H1 (cell line): ENCODE data around the gene AQP7. TPM values are rescaled to one million over a fixed set of nuclear protein-coding genes. Genes with fewer than 3 reads are reported as not detected.

Source experiments
- EZH2 ChIP-seq: fragments of 200-600 bp; sonication (generic); IDR thresholded peaks from 2 replicates; pipeline ENCODE4 v1.7.1; 2012; ENCODE audit warnings: low read depth, mild to moderate bottlenecking, moderate library complexity, low read length, inconsistent platforms; ENCODE audit not compliant: severe bottlenecking
- USF2 ChIP-seq: IDR thresholded peaks from 2 replicates; pipeline ENCODE4 v1.6.1; 2011; ENCODE audit warnings: low read length, improper control_type of control experiment
- polyA plus RNA-seq, 7 experiments: library from polyadenylated mRNA; depleted of rRNA in 3 of 7; stranded (reverse) in 5 of 7; unstranded in 2 of 7; fragments of >200 nt in 5 of 7; fragments of 200-250 nt in 2 of 7; gene quantifications; 1 replicate in 5 of 7; 2 replicates in 1 of 7; 4 replicates in 1 of 7; pipeline versions ENCODE4 v1.2.1 to v1.2.3, GENCODE V29; 2011 to 2013; ENCODE audit warnings: missing spikeins in 2 of 7, mixed read lengths in 2 of 7
- total RNA-seq: library from RNA; stranded (reverse); fragmentation: NEBNext Ultra II Directional; extraction: Animal tissue kit (Norgen Biotek cat#: 25700); gene quantifications from 2 replicates; pipeline ENCODE4 v1.2.1, GENCODE V29; 2021

The AQP7 gene
- total and polyA plus RNA-seq, 2 of the 8 experiments (the other 6 are each of a cell fraction or from before 2014, with no cell fraction given) = not detected

GRCh38 chr9:33416996-33417395 is 14.6 kb upstream of the AQP7 start (continued):
- no peak for TF ChIP-seq USF2
- no peak for TF ChIP-seq EZH2
